Skeletal muscle tissue (tissue), 4 donors: ENCODE measurements around the gene IGF2BP1. TPM values are rescaled to one million over a fixed set of nuclear protein-coding genes. Genes with fewer than 3 reads are reported as not detected.

ENCODE experiments used
- H3K27ac ChIP-seq: one replicate; pipeline ENCODE4 v1.7.0; 2013; ENCODE audit warnings: mild to moderate bottlenecking, low read depth, low read length, inconsistent platforms
- H3K27me3 ChIP-seq, 3 donors: one replicate each; pipeline ENCODE4 v1.7.0; 2013; ENCODE audit warnings: low read length in 3 of 3; ENCODE audit not compliant: control insufficient read depth in 3 of 3, insufficient read depth in 3 of 3
- H3K36me3 ChIP-seq, 3 donors: one replicate each; pipeline ENCODE4 v1.7.0; 2013; ENCODE audit warnings: low read length in 3 of 3; ENCODE audit not compliant: control insufficient read depth in 3 of 3, insufficient read depth in 3 of 3
- H3K4me1 ChIP-seq, 3 donors: one replicate each; pipeline ENCODE4 v1.7.0; 2013; ENCODE audit warnings: low read length in 3 of 3, mild to moderate bottlenecking in 3 of 3; ENCODE audit not compliant: control insufficient read depth in 3 of 3, insufficient read depth in 3 of 3
- H3K4me3 ChIP-seq, 3 donors: one replicate each; pipeline ENCODE4 v1.7.0; 2013; ENCODE audit warnings: low read length in 3 of 3
- H3K9ac ChIP-seq, 3 donors: one replicate each; pipeline ENCODE4 v1.7.0; 2013; ENCODE audit warnings: low read length in 3 of 3, mild to moderate bottlenecking in 3 of 3, moderate library complexity in 2 of 3, low read depth in 1 of 3
- H3K9me3 ChIP-seq, 3 donors: one replicate each; pipeline ENCODE4 v1.7.0; 2013; ENCODE audit warnings: low read length in 3 of 3; ENCODE audit not compliant: control insufficient read depth in 3 of 3
- total RNA-seq: library from RNA; depleted of rRNA; stranded (reverse); fragments of >200 nt; gene quantifications from one replicate; pipeline ENCODE4 v1.2.3, GENCODE V29; 2014
- donor health status: Osteomylitis.

The IGF2BP1 gene
- total RNA-seq, 1 donor from 2014 or later: 4.7 TPM

GRCh38 chr17:48973806-48974205 lies 23.4 kb upstream of the IGF2BP1 start:
- Histone ChIP-seq H3K4me1 (no peaks in the 10 kb centered on the region), H3K4me3 (no peak overlapping the region), H3K36me3 (no peaks in the 10 kb centered on the region), H3K27me3 (peaks cover 10 to 32% (median 29%) of the 10 kb centered on the region in 3 donors), H3K9ac (no peak overlapping the region), H3K27ac (no peak overlapping the region), H3K9me3 (no peaks in the 10 kb centered on the region)

DNA sequence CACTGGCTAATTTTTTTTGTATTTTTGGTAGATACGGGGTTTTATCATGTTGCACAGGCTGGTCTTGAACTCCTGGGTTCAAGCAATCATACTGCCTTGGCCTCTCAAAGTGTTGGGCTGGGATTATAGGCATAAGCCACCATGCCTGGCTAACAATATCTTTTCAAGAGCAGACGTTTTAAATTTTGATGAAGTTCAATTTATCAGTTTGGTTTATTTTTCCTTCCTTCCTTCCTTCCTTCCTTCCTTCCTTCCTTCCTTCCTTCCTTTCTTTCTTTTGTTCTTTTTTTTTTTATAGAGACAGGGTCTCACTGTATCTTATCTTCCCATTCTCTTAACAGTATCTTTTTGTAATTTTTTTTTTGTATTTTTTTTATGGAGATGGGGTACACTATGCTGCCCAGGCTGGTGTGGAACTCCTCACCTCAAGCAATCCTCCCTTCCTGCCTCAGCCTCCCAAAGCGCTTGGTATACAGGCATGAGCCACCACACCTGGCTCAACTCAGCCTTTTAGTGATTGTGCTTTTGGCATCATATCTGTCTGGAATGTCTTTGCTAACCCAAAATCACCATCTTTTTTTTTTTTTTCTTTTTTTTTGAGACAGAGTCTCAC lies 15.2 kb upstream of the IGF2BP1 start:
- no peak overlapping the region for H3K4me3 ChIP-seq
- H3K27ac ChIP-seq: no peak overlapping the region
- H3K36me3 ChIP-seq: no peaks in the 10 kb centered on the region
- no peaks in the 10 kb centered on the region for H3K9me3 ChIP-seq
- peaks cover 9 to 30% (median 16%) of the 10 kb centered on the region in 3 donors for H3K27me3 ChIP-seq
- H3K4me1 ChIP-seq: no peaks in the 10 kb centered on the region
- H3K9ac ChIP-seq: no peak overlapping the region

- peaks cover 23 to 42% (median 32%) of the 10 kb centered on the region in 3 donors for H3K27me3 ChIP-seq
- no peak overlapping the region for H3K27ac ChIP-seq
- H3K9me3 ChIP-seq: no peaks in the 10 kb centered on the region
- H3K4me1 ChIP-seq: no peaks in the 10 kb centered on the region
- H3K9ac ChIP-seq: no peak overlapping the region
- H3K4me3 ChIP-seq: no peak overlapping the region
- no peaks in the 10 kb centered on the region for H3K36me3 ChIP-seq
Observed at GRCh38 chr17:48985436-48986245, 11.5 kb upstream of the IGF2BP1 start.

DNA sequence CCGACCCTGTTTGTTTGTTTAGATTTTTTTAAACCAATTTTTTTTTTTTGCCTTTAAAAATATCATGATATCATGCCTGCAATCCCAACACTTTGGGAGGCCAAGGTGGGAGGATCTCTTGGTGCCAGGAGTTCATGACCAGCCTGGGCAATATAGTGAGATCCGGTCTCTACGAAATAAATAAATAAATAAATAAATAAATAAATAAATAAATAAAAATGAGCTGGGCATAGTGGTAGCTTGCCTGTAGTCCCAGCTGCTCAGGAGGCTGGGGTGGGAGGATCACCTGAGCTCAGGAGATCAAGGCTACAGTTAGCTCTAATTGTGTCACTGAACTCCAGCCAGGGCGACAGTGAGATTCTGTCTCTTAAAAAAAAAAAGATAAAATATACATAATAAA lies 8.1 kb upstream of the IGF2BP1 start:
- H3K4me3 ChIP-seq: no peak overlapping the region
- H3K4me1 ChIP-seq: no peaks in the 10 kb centered on the region
- H3K36me3 ChIP-seq: no peaks in the 10 kb centered on the region
- H3K27ac ChIP-seq: no peak overlapping the region
- H3K27me3 ChIP-seq: peaks cover 46 to 49% (median 47%) of the 10 kb centered on the region in 3 donors
- no peak overlapping the region for H3K9ac ChIP-seq
- H3K9me3 ChIP-seq: no peaks in the 10 kb centered on the region

GRCh38 chr17:48990882-48991357 lies 6.3 kb upstream of the IGF2BP1 start:
- Histone ChIP-seq H3K27me3 (peaks cover 51 to 56% (median 55%) of the 10 kb centered on the region in 3 donors), H3K9ac (no peak overlapping the region), H3K36me3 (no peaks in the 10 kb centered on the region), H3K9me3 (no peaks in the 10 kb centered on the region), H3K27ac (no peak overlapping the region), H3K4me3 (no peak overlapping the region), H3K4me1 (peaks cover 0 to 6% (median 5%) of the 10 kb centered on the region in 3 donors)

- Histone ChIP-seq H3K9me3 (no peaks in the 10 kb centered on the region), H3K4me3 (no peak overlapping the region), H3K27me3 (peaks cover 60 to 65% (median 62%) of the 10 kb centered on the region in 3 donors), H3K4me1 (peaks cover 3 to 13% (median 7%) of the 10 kb centered on the region in 3 donors), H3K9ac (no peak overlapping the region), H3K27ac (no peak overlapping the region), H3K36me3 (no peaks in the 10 kb centered on the region)
Observed at GRCh38 chr17:48992444-48992843, 4.7 kb upstream of the IGF2BP1 start.

DNA sequence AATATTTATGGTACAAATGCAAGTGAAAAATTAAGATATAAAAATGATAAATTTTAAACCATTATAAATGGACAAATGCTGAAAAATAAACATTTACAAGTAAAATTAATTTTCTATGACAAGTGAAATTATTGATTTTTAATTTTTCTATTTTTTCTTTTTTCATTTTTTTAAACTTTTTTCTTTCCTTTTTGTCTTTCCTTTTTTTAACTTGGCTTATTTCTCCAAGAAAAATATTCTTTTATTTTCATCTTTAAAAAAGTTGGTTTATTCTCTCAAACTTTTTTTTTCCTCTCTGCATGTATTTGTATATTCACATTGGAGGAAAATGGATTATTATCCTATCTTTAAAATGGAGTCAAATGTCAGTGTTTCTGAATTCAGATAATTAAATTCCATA lies 3.9 kb upstream of the IGF2BP1 start:
- H3K36me3 ChIP-seq: no peaks in the 10 kb centered on the region
- no peak overlapping the region for H3K9ac ChIP-seq
- peaks cover 3 to 16% (median 11%) of the 10 kb centered on the region in 3 donors for H3K4me1 ChIP-seq
- no peak overlapping the region for H3K27ac ChIP-seq
- H3K4me3 ChIP-seq: no peak overlapping the region
- no peaks in the 10 kb centered on the region for H3K9me3 ChIP-seq
- H3K27me3 ChIP-seq: peaks cover 64 to 71% (median 70%) of the 10 kb centered on the region in 3 donors

DNA sequence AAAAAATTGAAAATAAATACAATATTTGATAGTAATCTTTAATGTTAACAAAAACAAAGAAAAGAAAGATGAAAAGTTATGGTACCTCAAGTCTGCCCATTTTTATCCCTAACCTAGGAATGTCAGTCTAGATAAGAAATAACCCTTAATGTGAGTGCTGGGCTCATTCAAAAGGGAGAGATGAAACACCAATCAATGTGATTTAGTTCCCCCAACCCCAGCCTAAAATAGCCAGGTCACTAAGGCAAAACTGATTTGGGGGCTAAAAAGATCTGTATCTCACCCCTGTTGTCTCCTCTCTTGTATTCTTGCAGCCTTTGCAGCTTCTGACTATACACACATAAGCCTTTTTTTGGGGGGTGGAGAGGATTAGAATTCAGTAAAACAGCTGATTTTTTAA lies 3.2 kb upstream of the IGF2BP1 start:
- Histone ChIP-seq H3K36me3 (no peaks in the 10 kb centered on the region), H3K27ac (no peak overlapping the region), H3K4me3 (no peak overlapping the region), H3K9me3 (no peaks in the 10 kb centered on the region), H3K27me3 (peaks cover 71 to 77% (median 75%) of the 10 kb centered on the region in 3 donors), H3K9ac (no peak overlapping the region), H3K4me1 (peaks cover 3 to 17% (median 11%) of the 10 kb centered on the region in 3 donors)

DNA sequence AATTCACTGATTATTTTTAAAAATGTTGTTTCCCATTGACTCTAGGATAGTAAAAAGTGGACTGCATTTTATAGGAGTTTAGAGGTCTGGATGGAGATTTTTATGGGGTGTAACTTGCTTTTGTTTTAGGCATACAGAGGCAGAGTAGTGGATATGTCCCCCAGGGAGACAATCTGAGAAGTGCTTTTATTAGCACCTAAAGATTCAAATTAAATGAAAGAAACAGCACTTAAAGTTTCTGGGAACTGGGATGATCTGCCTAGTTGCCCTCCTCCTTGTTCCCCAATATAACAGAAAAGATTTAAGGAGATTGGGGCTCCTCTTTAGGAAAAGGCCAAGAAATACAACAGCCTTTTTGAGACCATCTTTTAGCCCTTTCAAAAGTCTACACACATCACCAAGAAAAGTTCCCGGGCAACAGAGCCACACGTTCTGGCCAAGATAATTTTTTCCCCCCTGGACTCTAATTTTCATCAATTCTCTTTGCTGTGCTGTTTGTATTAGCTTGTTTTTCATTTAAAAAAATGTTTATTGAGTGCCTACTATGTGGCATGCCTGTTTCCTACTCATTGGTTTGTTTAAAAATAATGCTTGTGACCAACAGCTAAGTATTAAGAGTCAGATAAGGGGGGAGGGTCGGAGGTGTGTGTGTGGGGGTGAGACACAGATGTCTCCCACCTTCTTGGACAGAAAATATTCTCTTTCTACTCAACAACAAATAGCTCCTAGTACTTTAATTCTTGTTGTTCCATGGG lies 2.5 kb upstream of the IGF2BP1 start:
- H3K4me3 ChIP-seq: no peak overlapping the region
- no peaks in the 10 kb centered on the region for H3K36me3 ChIP-seq
- H3K9me3 ChIP-seq: no peaks in the 10 kb centered on the region
- H3K9ac ChIP-seq: no peak overlapping the region
- H3K4me1 ChIP-seq: peaks cover 3 to 17% (median 11%) of the 10 kb centered on the region in 3 donors
- peaks cover 77 to 83% (median 80%) of the 10 kb centered on the region in 3 donors for H3K27me3 ChIP-seq
- no peak overlapping the region for H3K27ac ChIP-seq
